HG02981 (cell line): ENCODE data around the gene DOCK10.
"Not testable (repeated sequence)": the region's sequence is repeated elsewhere in the genome, so short reads cannot be mapped to it uniquely, and the experiment has no call there.

ENCODE experiments used
- ATAC-seq: cut with Tn5 transposase; IDR thresholded peaks from one replicate; pipeline ENCODE4 v1.9.1; 2021; ENCODE audit warnings: mild to moderate bottlenecking, moderate library complexity; ENCODE audit not compliant: unreplicated experiment

DOCK10 gene

DNA sequence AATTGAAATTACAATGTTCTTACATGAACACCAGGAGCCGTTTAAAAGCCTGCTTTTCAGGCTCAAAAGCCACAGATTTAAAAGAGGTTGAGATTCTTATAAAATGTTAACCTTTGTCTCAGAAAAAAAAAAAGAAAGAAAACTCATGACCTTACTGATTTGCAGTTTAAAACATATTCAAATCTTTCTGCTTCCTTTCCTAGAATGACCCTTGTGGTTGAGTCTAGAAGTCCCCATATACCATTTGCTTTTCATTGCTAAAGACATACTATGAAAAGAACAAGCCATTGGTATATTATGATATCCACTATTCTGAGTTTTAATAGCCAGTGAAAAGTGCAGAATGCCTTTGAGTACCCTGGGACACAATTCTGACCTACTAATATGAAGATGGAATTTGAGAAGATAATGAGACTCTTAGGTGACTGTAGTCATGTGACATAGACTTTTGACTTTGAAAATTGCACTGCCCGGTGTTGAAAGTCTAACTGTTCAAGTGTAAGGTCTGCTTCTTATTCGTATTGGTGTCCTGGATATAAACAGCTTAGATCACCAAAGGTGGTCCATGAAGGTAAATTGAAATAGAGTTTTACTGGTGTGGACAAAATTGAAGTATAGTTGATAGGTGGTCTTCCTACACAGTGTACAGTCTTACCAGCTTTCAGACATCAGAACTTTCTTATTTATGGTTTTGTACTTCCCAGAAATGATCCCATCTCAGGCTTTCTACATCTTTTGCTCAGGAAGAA lies 117.0 kb downstream of the DOCK10 start:
- ATAC-seq: no peak

DNA sequence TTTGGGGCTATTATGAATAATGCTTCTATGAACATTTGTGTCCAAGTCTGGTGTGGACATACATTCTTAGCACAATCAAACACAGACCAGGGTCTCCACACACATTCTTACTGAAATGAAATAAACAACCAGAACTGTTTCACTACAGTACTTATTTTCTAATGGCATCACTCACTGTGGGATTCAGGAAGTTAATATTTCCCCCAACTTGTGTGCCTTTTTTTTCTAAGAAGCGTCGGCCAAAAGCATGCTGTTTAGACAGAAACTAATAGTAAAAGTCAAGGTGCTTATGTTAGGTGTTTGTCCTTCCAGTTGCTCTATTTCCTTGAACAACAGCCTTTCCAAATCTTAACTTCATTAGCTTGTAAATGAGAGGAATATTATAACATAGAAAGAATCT lies 117.6 kb downstream of the DOCK10 start:
- ATAC-seq: no peak

DNA sequence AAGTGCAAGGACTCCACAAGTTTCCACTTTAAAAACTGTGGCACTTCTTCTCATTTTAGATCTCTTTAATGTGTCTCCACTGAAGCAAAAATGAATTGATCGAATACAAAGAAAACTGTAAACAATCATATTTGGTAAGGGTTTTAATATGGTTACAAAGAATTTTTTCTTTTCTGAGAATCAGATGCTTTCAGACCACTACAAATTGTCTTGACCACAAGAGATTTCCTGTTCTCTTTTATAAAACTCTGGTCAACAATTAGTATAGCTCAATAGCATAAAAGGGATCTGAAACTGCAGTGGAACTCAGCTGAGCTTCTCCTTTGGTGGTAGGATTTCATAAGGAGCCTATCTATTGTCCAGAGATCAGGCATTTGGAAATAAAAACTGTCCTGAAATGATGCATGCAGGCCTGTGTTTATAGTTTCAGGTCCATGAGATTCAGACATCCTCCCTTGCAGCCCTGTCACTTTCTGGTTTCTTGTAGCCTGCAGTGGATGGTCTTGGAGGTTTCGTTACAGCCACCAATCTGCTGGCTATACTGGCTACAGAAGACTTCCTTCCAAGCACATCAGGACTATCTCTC lies 120.0 kb downstream of the DOCK10 start:
- ATAC-seq: peak; percentile 65

DNA sequence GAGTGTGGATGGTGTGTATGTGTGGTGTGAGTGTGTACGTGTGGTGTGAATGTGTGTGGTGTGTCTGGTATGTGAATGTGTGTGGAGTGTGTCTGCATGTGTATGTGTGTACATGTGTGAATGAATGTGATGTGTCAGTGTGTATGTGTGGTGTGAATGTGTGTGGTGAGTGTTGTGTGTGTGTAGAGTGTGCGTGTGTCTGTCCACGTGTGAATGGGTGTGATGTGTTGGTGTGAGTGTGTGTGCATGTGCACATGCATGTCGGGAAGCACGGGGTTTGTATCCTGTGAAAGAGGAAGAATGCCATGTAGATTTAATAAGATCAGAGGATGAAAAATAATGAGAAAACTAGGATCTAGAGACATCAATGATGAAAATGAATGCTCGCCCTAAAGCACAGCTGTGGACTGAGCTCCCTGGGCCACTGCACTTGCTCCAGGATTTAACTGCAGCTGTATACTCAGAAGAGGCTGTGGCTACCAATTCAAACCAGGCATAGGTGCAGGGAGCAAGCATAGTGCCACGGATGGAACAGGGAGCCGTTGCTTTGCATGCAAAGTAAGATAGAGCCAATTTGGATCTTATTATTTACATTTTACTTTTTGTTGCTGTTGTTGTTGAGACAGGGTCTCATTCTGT lies 122.7 kb downstream of the DOCK10 start:
- no peak for ATAC-seq

DNA sequence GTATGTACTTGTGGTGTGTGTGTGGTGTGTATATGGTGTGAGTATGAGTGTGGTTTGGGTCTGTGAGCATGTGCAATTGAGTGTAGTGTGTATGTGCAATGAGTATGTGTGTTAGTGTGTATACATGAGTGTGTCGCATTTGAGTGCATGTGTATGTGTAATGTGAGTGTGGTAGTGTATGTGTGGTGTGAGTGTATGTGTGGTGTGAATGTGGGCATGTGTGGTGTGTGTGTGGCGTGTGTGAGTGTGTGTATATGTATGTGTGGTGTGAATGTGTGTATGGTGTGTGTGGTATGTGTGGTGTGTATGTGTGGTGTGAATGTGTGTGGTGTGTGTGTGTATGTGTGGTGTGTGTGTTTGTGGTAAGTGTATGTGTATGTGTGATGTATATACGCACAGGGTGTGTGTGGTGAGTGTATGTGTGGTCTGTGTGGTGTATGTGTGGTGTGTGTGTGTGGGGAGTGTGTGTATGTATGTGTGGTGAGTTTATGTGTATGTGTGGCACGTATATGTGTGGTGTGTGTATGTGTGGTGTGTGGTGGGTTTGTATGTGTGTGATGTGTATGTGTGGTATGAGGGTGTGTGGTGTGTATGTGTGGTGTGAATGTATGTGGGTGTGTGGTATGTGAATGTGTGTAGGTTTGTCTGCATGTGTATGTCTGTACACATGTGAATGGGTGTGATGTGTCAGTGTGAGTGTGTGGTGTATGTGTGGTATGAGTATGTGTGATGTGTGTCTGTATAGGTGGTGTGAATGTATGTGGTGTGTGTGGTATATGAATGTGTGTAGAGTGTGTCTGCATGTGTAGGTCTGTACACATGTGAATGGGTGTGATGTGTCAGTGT lies 123.4 kb downstream of the DOCK10 start:
- ATAC-seq: no peak

DNA sequence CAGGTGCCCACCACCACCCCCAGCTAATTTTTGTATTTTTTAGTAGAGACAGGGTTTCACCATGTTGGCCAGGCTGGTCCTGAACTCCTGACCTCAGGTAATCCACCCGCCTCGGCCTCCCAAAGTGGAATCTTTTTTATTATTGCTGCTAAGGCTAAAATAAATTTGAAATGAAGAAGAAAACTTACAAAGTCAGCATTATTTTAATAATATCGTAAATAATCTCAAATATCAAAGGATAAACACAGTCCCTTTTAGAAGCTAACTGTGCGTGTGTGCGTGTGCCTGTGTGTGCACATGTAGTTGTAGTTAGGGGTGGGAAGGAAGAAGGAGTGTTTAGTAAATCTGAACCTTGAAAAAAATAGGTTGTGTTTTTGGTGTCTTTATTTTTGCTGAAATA lies 125.0 kb downstream of the DOCK10 start:
- ATAC-seq: not testable (repeated sequence)

DNA sequence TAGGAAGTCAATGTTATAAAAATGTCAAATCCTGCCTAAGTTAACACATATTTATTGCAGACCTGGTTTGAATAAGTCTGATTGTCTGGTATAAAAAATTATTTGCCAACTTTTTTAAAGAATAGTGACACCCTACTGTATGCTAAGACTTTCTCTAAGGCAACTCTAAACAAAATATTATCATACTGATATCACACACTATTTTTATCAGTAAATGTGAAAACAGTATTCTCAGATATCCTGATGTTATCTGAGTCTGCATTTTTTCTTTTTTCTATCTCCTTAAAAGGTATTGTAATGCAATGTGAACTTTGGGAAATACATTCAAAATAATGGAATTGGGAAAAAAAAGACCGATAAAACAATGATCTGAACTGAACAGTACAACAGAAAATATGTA lies 127.1 kb downstream of the DOCK10 start:
- no peak for ATAC-seq

DNA sequence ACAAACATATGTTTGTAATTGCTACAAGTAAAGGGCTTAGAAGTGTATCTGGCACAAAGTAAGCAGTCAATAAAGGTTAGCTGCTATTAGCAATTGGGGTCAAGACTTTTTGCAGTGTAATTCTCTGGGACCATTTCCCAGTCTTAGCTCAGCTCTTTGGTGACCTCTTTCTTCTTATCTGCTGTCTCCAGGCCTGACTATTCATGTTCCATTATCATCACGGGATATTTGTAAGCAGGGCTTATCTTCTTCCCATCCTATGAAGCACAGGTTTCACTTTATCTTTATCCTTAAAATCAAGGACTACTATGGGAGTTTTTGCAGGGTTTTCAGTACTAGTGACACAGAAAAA lies 131.7 kb downstream of the DOCK10 start:
- no peak for ATAC-seq

DNA sequence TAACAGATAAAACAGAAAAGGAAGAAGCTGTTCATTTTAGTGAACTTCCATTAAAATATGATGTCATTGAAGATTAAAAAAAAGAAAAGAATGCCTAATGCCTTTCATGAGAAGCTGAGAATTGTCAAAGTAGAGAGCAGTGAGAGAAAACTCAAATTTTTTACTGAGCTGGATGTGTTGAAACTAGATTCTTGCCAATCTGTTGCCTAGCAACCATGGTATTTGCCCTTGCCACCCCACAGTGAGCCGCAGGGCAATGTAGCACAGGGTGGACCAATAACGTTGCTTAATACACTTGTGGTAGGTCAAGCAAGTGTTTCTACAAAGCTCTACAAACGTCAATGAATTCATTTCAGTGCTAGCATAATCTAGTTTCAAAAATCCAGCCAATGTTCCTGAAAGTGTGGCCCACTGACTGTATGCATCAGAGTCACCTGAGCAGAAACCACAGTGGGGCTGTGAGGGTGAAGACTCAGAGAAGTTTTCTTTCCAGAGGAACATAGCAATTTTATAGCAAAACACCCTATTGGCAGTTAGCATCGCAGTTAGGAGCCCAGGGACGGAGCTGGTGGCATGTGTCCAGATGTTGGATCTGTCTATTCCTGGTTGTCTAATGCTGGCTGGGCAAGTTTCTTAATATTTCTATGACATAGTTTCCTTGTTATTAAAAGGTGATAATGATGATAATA lies 132.2 kb downstream of the DOCK10 start:
- peak; percentile 90 for ATAC-seq

DNA sequence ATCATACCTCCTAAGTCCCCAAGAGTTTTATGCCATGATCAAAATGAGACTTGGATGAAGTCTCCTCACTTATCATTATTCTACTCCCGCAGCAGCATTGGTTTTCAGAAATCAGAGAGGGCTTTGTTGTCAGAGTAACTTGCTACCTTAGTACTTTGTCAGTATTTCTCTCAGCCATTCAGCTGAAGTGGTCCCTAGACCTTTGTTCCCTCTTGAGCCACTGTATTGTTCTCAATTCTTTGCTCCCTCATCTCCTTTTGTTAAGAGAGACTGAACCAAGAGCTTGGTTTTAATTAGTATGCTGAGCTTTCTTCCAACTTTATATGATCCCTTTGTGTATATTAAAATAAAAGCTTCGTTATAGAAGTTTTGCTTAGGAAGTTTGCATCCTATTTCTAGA lies 133.4 kb downstream of the DOCK10 start:
- ATAC-seq: no peak

DNA sequence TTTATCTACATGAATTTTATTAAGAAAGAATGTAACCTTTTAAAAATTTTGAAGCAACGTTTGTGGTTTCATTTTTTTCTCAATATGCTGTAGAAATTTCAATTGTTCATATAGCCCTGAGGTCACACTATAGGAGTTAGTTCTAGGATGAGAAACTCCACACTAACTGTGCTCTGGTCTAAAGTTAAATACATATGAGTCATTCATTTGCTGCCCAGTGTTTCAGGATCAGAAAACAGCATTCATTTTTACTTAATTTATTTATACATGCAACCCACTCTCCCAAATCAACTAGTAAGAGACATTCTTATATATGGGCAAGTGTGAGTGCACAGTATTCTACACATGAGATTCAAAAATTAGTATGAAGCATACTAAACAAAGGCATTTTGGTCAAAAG lies 137.9 kb downstream of the DOCK10 start:
- ATAC-seq: peak; percentile 44

DNA sequence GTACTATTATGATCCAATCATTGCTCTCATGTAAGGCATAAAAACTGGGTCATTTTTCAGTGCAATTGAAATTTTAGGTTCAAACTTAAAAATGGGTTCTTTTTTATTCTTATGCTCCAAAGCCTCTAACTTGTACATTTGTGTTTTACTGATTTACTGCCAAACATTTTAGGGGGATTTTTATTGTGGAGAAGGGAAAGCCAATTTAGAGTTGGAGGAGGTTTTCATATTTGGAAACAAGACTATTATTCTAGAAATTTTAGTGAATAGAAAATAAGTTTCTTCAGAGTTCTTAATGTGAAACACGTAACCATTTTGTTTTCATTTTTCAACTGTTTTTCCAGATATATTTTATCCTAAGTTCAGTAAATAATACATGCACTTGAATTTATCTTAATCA lies 138.6 kb downstream of the DOCK10 start:
- ATAC-seq: no peak

DNA sequence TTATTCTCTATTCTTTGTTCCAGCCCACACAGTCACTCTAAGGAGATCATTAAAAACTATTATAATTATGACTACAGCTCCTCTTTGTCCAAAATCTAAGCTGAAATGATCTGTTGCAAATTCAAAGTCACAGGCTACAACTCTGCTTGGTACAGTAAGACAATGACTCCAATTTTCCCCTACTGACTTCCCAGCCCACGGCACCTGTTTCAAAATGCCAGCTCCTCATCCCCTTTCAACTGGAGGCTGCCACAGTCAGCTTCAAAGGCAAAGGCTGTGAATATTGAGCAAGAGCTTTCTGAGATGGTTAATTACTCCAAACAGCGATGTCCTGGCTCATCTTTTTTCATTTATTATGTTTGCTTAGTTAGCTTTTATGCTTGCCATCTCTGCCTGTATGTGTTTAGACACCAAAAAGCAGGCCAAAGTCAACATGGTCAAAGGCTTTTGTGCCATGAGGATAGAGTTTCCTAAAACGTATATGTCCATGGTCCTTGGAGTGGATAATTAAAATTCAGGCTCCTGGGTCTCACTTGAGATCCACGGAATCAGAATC lies 141.1 kb downstream of the DOCK10 start:
- ATAC-seq: no peak

DNA sequence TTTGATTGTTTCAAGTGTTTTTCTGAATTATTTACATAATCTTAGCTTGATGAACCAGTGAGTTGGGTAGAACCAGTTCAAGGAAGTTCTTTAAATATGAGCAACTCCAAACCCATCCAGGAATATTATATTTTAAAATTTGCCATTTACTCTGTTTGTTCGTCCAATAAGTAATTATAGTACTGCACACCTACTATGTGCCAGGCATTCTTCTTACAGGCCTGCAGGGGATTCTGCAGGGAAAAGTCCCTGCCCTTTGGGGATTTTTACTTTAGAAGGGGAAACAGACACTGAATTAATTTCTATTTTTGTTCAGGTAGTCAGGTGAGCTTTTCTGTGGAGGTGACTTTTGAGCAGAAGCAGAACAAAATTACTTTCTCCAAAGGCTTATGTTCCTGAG lies 146.9 kb downstream of the DOCK10 start:
- ATAC-seq: no peak

DNA sequence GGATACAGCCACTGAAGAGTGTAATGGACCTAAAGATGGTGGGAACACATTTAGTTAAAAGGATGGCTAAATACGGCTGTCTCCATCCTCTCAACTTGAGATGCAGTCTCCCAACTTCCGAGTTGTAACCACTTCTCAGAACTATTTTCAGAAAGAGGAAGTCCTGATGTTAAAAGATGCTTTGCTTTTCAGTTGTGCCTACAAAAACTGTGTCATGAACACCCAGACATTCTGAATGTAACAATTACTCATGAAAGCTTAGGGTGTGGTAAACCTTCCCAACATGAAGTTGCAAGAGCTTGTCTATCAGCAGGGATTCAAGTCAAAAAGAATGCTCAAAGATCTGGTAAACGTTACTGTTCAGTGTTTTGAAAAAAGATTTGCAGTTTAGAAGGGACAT lies 147.9 kb downstream of the DOCK10 start:
- ATAC-seq: peak; percentile 88

DNA sequence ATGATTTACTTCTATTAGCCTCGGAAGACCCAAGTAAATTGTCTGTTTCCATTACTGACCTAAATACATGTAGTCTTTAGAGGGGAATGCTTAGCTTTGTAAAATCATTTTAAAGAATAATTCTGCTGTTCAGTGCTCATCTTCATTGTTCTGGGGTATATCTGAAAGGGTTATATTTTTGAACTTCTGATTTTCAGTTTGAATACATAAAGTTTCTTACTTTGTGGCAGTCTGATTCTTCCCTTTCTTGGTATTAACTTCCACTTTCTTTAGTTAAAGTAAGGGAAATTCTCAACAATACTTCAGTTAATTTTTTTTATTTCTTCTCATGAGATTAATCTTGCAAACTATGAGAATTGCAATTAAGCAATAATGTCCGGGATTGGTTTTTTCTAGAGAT lies 148.4 kb downstream of the DOCK10 start:
- no peak for ATAC-seq

DNA sequence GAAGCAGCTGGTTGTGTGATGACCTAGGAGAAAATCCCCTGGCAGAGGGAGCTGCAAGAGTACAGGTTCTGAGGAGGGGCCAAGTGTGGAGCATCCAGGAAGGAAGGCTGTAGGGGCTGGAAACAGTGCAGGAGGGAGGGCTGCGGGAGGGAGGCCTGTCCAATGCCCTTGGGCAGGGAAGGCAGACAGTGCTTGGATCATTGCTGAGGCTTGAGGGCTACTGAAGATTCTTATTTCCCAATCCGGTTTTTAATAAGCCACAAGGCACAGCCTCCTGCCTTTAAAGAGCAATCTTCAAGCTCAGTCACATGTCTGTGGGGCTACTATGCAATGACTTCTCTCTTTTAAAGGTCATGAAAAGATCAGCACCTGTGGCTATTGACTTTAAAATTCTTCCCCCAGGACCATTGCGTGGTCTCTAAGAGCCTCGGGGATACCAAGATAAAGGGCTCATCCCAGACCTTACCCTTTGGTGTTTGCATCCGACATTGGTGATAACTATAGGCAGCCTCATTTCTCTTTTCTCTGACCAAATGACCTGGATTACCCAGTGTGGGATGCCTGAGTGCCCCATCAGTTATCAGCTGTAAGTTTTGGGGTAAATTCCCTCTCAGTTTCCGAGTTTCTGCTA lies 149.6 kb downstream of the DOCK10 start:
- ATAC-seq: no peak

DNA sequence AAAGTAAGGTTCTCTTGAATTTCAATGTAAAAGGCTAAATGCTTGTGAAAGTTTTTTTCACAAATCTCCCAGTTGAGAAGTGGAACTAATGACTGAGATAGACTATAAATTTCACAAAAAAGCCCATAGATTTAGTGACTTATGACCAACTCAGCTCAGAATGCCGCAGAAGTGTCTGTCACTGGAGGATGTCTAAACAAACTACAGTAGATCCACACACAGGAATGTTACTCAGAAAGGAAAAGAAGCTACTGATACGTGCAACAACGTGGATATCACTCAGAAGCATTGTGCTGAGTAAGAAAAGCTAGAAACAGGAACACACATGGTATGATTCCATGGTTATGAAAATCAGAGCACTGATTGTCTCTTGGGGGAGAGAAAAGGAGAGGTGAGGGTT lies 151.9 kb downstream of the DOCK10 start:
- no peak for ATAC-seq

DNA sequence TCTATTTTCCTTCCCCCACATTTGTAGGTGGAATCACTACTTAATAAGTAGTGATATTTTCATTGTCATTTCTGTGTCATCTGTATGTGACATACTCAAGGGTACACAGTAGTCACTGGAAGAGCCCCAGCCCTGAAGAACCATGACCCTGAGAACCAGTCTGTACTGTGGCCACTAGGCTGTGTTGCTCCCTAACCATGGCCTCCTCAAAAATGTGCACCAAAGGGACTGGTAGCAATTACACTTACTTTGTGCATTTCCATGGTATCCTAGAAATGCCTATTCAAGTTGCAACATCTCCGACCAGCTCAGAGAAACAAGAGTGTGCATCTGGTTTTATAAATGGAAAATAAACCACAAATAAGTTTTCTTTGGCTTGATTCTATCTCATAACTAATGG lies 155.1 kb downstream of the DOCK10 start:
- ATAC-seq: no peak

DNA sequence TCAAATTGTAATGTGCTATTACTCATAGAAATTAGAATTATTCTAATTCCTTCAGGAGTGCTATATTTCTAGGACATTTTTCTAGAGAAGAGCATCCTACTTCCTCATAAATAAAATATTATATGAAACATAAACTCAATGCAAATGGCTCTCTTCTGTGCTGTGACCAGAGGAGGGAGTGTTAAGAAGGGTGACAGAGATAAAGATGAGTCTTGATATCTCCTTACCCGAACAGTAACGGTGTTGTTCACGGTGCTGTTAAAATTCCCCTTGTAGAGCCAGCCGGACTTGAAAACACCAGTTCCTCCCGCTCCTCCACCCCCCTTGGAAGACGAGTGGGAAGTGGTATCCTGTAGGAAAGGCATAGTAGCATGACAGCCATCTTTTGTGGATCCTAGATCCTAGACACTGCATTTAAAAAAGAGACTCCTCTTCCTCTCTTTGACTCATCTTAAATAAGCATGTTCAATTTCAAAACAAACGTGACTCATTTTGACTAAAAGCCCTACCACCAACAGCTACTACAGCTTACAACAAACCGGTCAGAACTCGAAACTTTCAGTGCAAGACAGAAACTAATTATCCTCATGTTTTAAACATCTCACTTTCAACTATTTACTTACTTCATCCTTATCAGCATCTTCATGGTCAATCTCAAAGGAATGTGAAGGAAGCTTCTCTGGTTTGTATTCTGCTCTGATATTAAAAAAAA lies 156.3 kb downstream of the DOCK10 start:
- peak; percentile 71 for ATAC-seq
